ENCODE measurements around the gene DOK6.

DNA sequence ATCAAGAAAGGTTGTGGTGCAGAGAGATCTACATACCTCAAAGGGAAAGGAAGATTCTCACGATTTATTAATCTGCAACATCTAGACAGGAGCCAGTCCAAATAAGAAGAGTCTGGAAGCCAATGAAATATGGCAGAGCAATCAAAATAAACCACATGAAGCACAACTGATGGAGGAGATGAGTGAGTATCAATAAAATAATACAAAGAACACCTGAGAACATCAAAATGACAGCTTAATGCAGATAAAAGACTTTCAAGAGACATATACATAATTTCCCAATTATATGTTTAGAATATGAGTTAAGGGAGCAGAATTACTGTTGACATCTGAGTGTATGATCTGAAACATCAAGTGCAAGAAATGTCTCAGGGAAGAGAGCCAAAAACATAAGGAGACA lies 12.5 kb upstream of the DOK6 start:
- TF ChIP-seq POLR2A (IDR thresholded peaks at IDR 0.05; ENCODE audit: low read depth, low read length) (no peak), POLR2AphosphoS5 (IDR thresholded peaks at IDR 0.05; ENCODE audit: low read depth, low read length) (no peak)

Data from GM12891 (cell line).